Kidney (tissue), 14 donors: ENCODE data around the gene CSNK1D. TPM values are rescaled to one million over a fixed set of nuclear protein-coding genes. Genes with fewer than 3 reads are reported as not detected.

Source experiments
- DNase-seq, 5 donors: peaks; one replicate each; pipeline ENCODE4 v3.0.0-alpha.2; 2013 to 2020
- FAIRE-seq: peaks from 2 replicates; lab custom pipeline; 2012; peaks lifted over from hg19 to GRCh38; lab: Jason Lieb, UNC
- H3K27ac ChIP-seq, 2 donors: one replicate each; pipeline ENCODE4 v1.7.0; 2013; ENCODE audit warnings: low read depth in 2 of 2, low read length in 2 of 2, inconsistent platforms in 1 of 2
- H3K27me3 ChIP-seq: one replicate; pipeline ENCODE4 v1.7.1; 2013; ENCODE audit warnings: low read length, inconsistent platforms; ENCODE audit not compliant: control insufficient read depth, insufficient read depth
- H3K36me3 ChIP-seq, 3 donors: one replicate each; pipeline versions ENCODE4 v1.7.0 to v1.7.1; 2013; ENCODE audit warnings: low read length in 3 of 3, control low read depth in 1 of 3, inconsistent platforms in 1 of 3; ENCODE audit not compliant: insufficient read depth in 3 of 3, control insufficient read depth in 2 of 3
- H3K4me1 ChIP-seq, 3 donors: one replicate each; pipeline versions ENCODE4 v1.7.0 to v1.7.1; 2013; ENCODE audit warnings: low read length in 3 of 3, inconsistent platforms in 1 of 3, low read depth in 1 of 3; ENCODE audit not compliant: control insufficient read depth in 2 of 3, insufficient read depth in 2 of 3
- H3K4me3 ChIP-seq, 3 donors: one replicate each; pipeline versions ENCODE4 v1.7.0 to v1.8.1; 2013; ENCODE audit warnings: low read length in 3 of 3, control low read depth in 1 of 3, inconsistent platforms in 1 of 3
- H3K9ac ChIP-seq, 3 donors: one replicate each; pipeline versions ENCODE4 v1.7.0 to v1.7.1; 2013; ENCODE audit warnings: low read length in 3 of 3, control low read depth in 1 of 3, inconsistent platforms in 1 of 3
- H3K9me3 ChIP-seq, 3 donors: one replicate each; pipeline versions ENCODE4 v1.7.0 to v1.7.1; 2013; ENCODE audit warnings: low read length in 3 of 3, control low read depth in 1 of 3, inconsistent platforms in 1 of 3; ENCODE audit not compliant: control insufficient read depth in 2 of 3, insufficient read depth in 1 of 3
- CTCF ChIP-seq: IDR thresholded peaks from 3 replicates; pipeline ENCODE4 v1.5.1; 2012; ENCODE audit warnings: mild to moderate bottlenecking, moderate library complexity, borderline replicate concordance; ENCODE audit not compliant: insufficient read depth; ENCODE audit errors: extremely low read depth
- intact Hi-C: fragments of 100-400 bp; cut with DNase I; formaldehyde crosslinking; loops from one replicate; pipeline ENCODE4 v1.11.1; 2022
- polyA plus RNA-seq: library from polyadenylated mRNA; stranded (reverse); fragments of 350-450 nt; fragmentation: Illumina TruSeq; extraction: RNeasy Lipid Tissue Mini Kit (QIAGEN cat#74804); gene quantifications from one replicate; pipeline ENCODE4 v1.2.3, GENCODE V29; 2014; ENCODE audit warnings: low read depth, low replicate concordance; ENCODE audit not compliant: insufficient read depth
- total RNA-seq: library from RNA; stranded (reverse); fragmentation: NEBNext Ultra II Directional; extraction: Animal tissue kit (Norgen Biotek cat#: 25700); gene quantifications from one replicate; pipeline ENCODE4 v1.2.1, GENCODE V29; 2021
- donor health status: control.
- donor health status: control.
- donor health status: control.
- donor health status: control.
- donor health status: control.
- donor health status: DM: yes; HTN: yes; CAD: no.
- donor health status: Normal renal cell carcinoma (clear cell type).

Gene CSNK1D
- total and polyA plus RNA-seq, 2 donors from 2014 or later = 69.7 to 160 TPM

- DNase-seq (peak in 3 of 5 donors; percentile 53 to 95 (median 54)), FAIRE-seq (no peak)
- TF ChIP-seq CTCF = no peak
- H3K27ac ChIP-seq = peak overlapping the region; percentile 74 to 89
- H3K9me3 ChIP-seq = no peaks in the 10 kb centered on the region
- H3K36me3 ChIP-seq = peaks cover 4 to 37% (median 32%) of the 10 kb centered on the region in 3 donors
- H3K27me3 ChIP-seq = no peaks in the 10 kb centered on the region
- intact Hi-C loops = no loop called here
- peak overlapping the region in 1 of 3 donors; percentile 46 for H3K9ac ChIP-seq
- peaks cover 0 to 58% (median 35%) of the 10 kb centered on the region in 3 donors for H3K4me1 ChIP-seq
- no peak overlapping the region for H3K4me3 ChIP-seq
Observed at GRCh38 chr17:82241183-82241925, 32.1 kb downstream of the CSNK1D start.

GRCh38 chr17:82240506-82241182, 32.9 kb downstream of the CSNK1D start:
- Histone ChIP-seq H3K4me1 (peaks cover 0 to 64% (median 42%) of the 10 kb centered on the region in 3 donors), H3K9me3 (no peaks in the 10 kb centered on the region), H3K27ac (peak overlapping the region; percentile 74 to 89), H3K27me3 (no peaks in the 10 kb centered on the region), H3K36me3 (peaks cover 4 to 30% (median 26%) of the 10 kb centered on the region in 3 donors), H3K9ac (peak overlapping the region in 1 of 3 donors; percentile 28), H3K4me3 (no peak overlapping the region)
- DNase-seq = peak in 1 of 5 donors; percentile 75
- intact Hi-C loops = no loop called here
- no peak for TF ChIP-seq CTCF
- FAIRE-seq = no peak

- H3K9me3 ChIP-seq = no peaks in the 10 kb centered on the region
- no peaks in the 10 kb centered on the region for H3K27me3 ChIP-seq
- H3K27ac ChIP-seq = peak overlapping the region in 1 of 2 donors; percentile 74
- H3K36me3 ChIP-seq = peaks cover 4 to 24% (median 19%) of the 10 kb centered on the region in 3 donors
- H3K4me1 ChIP-seq = peaks cover 0 to 70% (median 46%) of the 10 kb centered on the region in 3 donors
- DNase-seq = peak in 1 of 5 donors; percentile 78
- H3K9ac ChIP-seq = no peak overlapping the region
- no peak for TF ChIP-seq CTCF
- no peak overlapping the region for H3K4me3 ChIP-seq
- no peak for FAIRE-seq
- intact Hi-C loops = loop anchor here (10.0 kb wide), 1 partner anchor 85 kb away; no protein-coding TSS in a partner anchor
Observed at GRCh38 chr17:82239926-82240505, 33.5 kb downstream of the CSNK1D start.
